ENCODE measurements around the gene HECTD4. TPM values are rescaled to one million over a fixed set of nuclear protein-coding genes. Genes with fewer than 3 reads are reported as not detected.

HECTD4 gene
- total and polyA plus RNA-seq, 9 of the 15 experiments (the other 6 are each of a cell fraction or from before 2014, with no cell fraction given), result 3.5 to 33.3 (median 13.5) TPM

- TF ChIP-seq THRA (IDR thresholded peaks at IDR 0.05), result no peak
- peak; percentile 51 to 52 for TF ChIP-seq NRF1 (conservative IDR thresholded peaks at IDR 0.05 in 1 of 2, IDR thresholded peaks at IDR 0.05 in 1 of 2)
- TF ChIP-seq, protein P1, sequence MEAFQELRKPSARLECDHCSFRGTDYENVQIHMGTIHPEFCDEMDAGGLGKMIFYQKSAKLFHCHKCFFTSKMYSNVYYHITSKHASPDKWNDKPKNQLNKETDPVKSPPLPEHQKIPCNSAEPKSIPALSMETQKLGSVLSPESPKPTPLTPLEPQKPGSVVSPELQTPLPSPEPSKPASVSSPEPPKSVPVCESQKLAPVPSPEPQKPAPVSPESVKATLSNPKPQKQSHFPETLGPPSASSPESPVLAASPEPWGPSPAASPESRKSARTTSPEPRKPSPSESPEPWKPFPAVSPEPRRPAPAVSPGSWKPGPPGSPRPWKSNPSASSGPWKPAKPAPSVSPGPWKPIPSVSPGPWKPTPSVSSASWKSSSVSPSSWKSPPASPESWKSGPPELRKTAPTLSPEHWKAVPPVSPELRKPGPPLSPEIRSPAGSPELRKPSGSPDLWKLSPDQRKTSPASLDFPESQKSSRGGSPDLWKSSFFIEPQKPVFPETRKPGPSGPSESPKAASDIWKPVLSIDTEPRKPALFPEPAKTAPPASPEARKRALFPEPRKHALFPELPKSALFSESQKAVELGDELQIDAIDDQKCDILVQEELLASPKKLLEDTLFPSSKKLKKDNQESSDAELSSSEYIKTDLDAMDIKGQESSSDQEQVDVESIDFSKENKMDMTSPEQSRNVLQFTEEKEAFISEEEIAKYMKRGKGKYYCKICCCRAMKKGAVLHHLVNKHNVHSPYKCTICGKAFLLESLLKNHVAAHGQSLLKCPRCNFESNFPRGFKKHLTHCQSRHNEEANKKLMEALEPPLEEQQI (IDR thresholded peaks at IDR 0.05), result 0 out of 2 replicates have a peak, but pooled peaks have one; percentile 21
- TF ChIP-seq KDM4B (IDR thresholded peaks at IDR 0.05; ENCODE audit: borderline replicate concordance in 2 of 2, low read depth in 1 of 2), result peak in 1 of 2 experiments; percentile 58; a peak in 1 of 4 replicates
- TF ChIP-seq, protein P2, sequence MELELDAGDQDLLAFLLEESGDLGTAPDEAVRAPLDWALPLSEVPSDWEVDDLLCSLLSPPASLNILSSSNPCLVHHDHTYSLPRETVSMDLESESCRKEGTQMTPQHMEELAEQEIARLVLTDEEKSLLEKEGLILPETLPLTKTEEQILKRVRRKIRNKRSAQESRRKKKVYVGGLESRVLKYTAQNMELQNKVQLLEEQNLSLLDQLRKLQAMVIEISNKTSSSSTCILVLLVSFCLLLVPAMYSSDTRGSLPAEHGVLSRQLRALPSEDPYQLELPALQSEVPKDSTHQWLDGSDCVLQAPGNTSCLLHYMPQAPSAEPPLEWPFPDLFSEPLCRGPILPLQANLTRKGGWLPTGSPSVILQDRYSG (tag; conservative IDR thresholded peaks at IDR 0.05; ENCODE audit: low read depth), result peak; percentile 37; the same call in 1 of the 2 replicates
- no peak for TF ChIP-seq HNRNPH1 (optimal IDR thresholded peaks at IDR 0.05; ENCODE audit: low read depth, low read length)
- 0 out of 2 replicates have a peak, but pooled peaks have one; percentile 30 for TF ChIP-seq ZSCAN32 (CRISPR knock-in tag; IDR thresholded peaks at IDR 0.05)
- TF ChIP-seq ARID1B (IDR thresholded peaks at IDR 0.05), result peak; percentile 64; the same call in 1 of the 2 replicates
- no peak for TF ChIP-seq ZNF24 (IDR thresholded peaks at IDR 0.05)
- TF ChIP-seq BHLHE40 (IDR thresholded peaks at IDR 0.05; ENCODE audit: low read length), result no peak
- TF ChIP-seq ELF4 (CRISPR knock-in tag; IDR thresholded peaks at IDR 0.05), result 0 out of 2 replicates have a peak, but pooled peaks have one; percentile 18
- peak; percentile 55 for TF ChIP-seq EP300 (IDR thresholded peaks at IDR 0.05; ENCODE audit: low read length)
- TF ChIP-seq RNF2 (IDR thresholded peaks at IDR 0.05), result peak; percentile 77; the same call in 1 of the 2 replicates
- 0 out of 2 replicates have a peak, but pooled peaks have one; percentile 40 for TF ChIP-seq JUND (IDR thresholded peaks at IDR 0.05; ENCODE audit: borderline replicate concordance, low read depth, low read length)
- TF ChIP-seq JUND (tag; IDR thresholded peaks at IDR 0.05; ENCODE audit: borderline replicate concordance, low read depth, low read length), result no peak; the same call in 2 of the 3 replicates
- TF ChIP-seq, protein P3, sequence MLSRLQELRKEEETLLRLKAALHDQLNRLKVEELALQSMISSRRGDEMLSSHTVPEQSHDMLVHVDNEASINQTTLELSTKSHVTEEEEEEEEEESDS (CRISPR knock-in tag; IDR thresholded peaks at IDR 0.05), result 0 out of 2 replicates have a peak, but pooled peaks have one; percentile 25
- peak; percentile 82 for TF ChIP-seq HDAC2 (IDR thresholded peaks at IDR 0.05)
- no peak for TF ChIP-seq MEF2D (tag; conservative IDR thresholded peaks at IDR 0.05; ENCODE audit: low read depth)
- TF ChIP-seq ZNF644 (tag; IDR thresholded peaks at IDR 0.05; ENCODE audit: low read depth), result peak; percentile 69
- no peak for TF ChIP-seq SLC30A9 (CRISPR knock-in tag; IDR thresholded peaks at IDR 0.05)
- 0 out of 2 replicates have a peak, but pooled peaks have one; percentile 32 for TF ChIP-seq GTF2F1 (IDR thresholded peaks at IDR 0.05; ENCODE audit: low read depth, low read length)
- peak; percentile 32 to 51; a peak in 1 of 4 replicates for TF ChIP-seq MLLT1 (IDR thresholded peaks at IDR 0.05)
Observed at GRCh38 chr12:112116232-112117060, 265.8 kb downstream of the HECTD4 start (continued).

All from K562 (cell line).